PC-3 (cell line): ENCODE measurements around the gene PCID2.

Experiments used
- CTCF ChIP-seq: fragments of 300-600 bp; sonication (generic); conservative IDR thresholded peaks from 2 replicates; pipeline ENCODE4 v1.5.1; 2017; ENCODE audit warnings: antibody characterized with exemption, low read depth, mild to moderate bottlenecking, low read length
- EZH2 ChIP-seq: fragments of 300-600 bp; sonication (generic); IDR thresholded peaks from one replicate; pipeline ENCODE4 v1.6.1; 2017; ENCODE audit warnings: antibody characterized with exemption, mild to moderate bottlenecking, low read length; ENCODE audit not compliant: unreplicated experiment
- EZH2phosphoT487 ChIP-seq: fragments of 300-600 bp; sonication (generic); IDR thresholded peaks from 2 replicates; pipeline ENCODE4 v1.6.1; 2018; ENCODE audit warnings: mild to moderate bottlenecking, antibody characterized with exemption, low read length, borderline replicate concordance

- TF ChIP-seq EZH2 (no peak), CTCF (no peak), EZH2phosphoT487 (no peak)
Measured at GRCh38 chr13:113252516-113253095, 44.1 kb upstream of the PCID2 start.
